ENCODE data around the gene CAPN9.
"Not testable (repeated sequence)": the region's sequence is repeated elsewhere in the genome, so short reads cannot be mapped to it uniquely, and the experiment has no call there.

The CAPN9 gene

DNA sequence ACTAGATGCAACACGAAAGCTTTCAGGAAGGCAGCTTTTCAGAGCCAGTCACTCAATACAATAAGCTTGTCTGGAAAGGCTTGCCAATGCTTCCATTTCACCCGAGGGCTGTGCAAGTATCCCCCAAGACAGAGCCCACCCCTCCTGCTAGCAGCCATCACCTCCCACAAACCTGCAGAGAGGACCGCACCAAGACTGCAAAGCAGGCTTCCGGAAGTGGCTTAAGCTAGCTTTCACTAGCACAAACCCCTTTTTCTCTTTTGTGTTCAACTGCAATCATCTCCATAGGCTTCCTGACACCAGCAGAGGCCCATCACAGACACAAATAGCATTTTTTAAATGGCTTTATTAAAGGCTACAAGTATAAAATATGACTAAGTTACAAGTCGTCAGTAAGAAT is 89.6 kb downstream of the CAPN9 start:
- FAIRE-seq: no peak
- no peak for DNase-seq (ENCODE audit: insufficient read length, low spot score)
- no peak for TF ChIP-seq POLR2AphosphoS5 (IDR thresholded peaks at IDR 0.05; ENCODE audit: low read depth, low read length)
- no peak for TF ChIP-seq POU2F2 (IDR thresholded peaks at IDR 0.05; ENCODE audit: low read depth, low read length)
- no peak for TF ChIP-seq PAX5 (IDR thresholded peaks at IDR 0.05; ENCODE audit: insufficient read depth, low read length, severe bottlenecking)
- TF ChIP-seq TAF1 (IDR thresholded peaks at IDR 0.05; ENCODE audit: low read depth, low read length): no peak

DNA sequence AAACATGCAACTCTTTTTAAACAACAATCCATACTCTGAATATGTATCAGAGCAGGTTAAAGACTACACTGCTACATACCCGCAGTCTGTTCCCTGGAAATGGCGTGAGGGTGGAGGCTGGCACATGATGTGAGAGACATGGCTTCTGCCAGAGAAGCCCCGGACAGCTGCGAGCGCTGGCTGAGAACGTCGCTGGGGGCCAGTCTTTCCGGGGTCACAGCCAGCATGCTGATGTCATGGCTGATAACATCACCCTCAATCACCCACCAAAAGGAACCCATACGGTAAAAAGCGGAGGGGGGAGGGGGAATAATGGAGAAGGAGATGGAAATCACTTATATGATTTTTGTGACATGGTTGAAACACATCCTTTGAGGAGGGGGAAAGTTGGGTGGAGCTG is 92.0 kb downstream of the CAPN9 start:
- FAIRE-seq: no peak
- TF ChIP-seq SPI1 (IDR thresholded peaks at IDR 0.05; ENCODE audit: low read depth, low read length) (no peak), POLR2AphosphoS5 (IDR thresholded peaks at IDR 0.05; ENCODE audit: low read depth, low read length) (no peak), PAX5 (IDR thresholded peaks at IDR 0.05; ENCODE audit: insufficient read depth, low read length, severe bottlenecking) (no peak), POU2F2 (IDR thresholded peaks at IDR 0.05; ENCODE audit: low read depth, low read length) (no peak), TAF1 (IDR thresholded peaks at IDR 0.05; ENCODE audit: low read depth, low read length) (no peak), POLR2A (IDR thresholded peaks at IDR 0.05; ENCODE audit: low read depth, low read length) (no peak)
- DNase-seq (ENCODE audit: insufficient read length, low spot score): no peak

DNA sequence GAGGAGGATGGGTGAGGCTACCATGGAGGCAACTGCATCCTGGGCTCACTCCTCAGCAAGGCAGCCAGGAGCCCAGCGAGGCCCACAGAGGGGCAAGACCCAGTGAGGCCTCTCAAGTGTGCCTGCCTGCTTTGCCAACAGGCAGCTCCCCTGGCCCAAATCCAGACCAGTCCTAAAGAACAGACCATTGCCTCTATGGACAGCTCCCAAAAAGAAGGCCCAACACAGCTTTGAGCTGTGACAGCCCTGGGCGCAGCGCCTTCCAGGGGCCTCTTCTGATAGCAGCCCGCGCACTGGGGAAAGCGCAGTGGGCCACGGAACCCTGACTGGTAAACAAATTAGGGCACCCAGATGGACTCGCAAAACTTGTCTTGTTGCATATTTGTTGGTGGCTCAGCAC is 95.6 kb downstream of the CAPN9 start:
- DNase-seq (ENCODE audit: insufficient read length, low spot score) (no peak), FAIRE-seq (no peak)
- no peak for TF ChIP-seq POU2F2 (IDR thresholded peaks at IDR 0.05; ENCODE audit: low read depth, low read length)
- TF ChIP-seq POLR2AphosphoS5 (IDR thresholded peaks at IDR 0.05; ENCODE audit: low read depth, low read length): no peak
- TF ChIP-seq TAF1 (IDR thresholded peaks at IDR 0.05; ENCODE audit: low read depth, low read length): no peak

GRCh38 chr1:230843503-230844309 is 96.5 kb downstream of the CAPN9 start:
- FAIRE-seq: no peak
- no peak for TF ChIP-seq PAX5 (IDR thresholded peaks at IDR 0.05; ENCODE audit: insufficient read depth, low read length, severe bottlenecking)
- TF ChIP-seq POLR2A (IDR thresholded peaks at IDR 0.05; ENCODE audit: low read depth, low read length): no peak
- no peak for TF ChIP-seq POLR2AphosphoS5 (IDR thresholded peaks at IDR 0.05; ENCODE audit: low read depth, low read length)
- TF ChIP-seq TAF1 (IDR thresholded peaks at IDR 0.05; ENCODE audit: low read depth, low read length): no peak
- no peak for TF ChIP-seq POU2F2 (IDR thresholded peaks at IDR 0.05; ENCODE audit: low read depth, low read length)
- TF ChIP-seq SPI1 (IDR thresholded peaks at IDR 0.05; ENCODE audit: low read depth, low read length): no peak
- no peak for DNase-seq (ENCODE audit: insufficient read length, low spot score)

- FAIRE-seq: no peak
- DNase-seq (ENCODE audit: insufficient read length, low spot score): no peak
- no peak for TF ChIP-seq POLR2AphosphoS5 (IDR thresholded peaks at IDR 0.05; ENCODE audit: low read depth, low read length)
- no peak for TF ChIP-seq POU2F2 (IDR thresholded peaks at IDR 0.05; ENCODE audit: low read depth, low read length)
Observed at GRCh38 chr1:230844561-230844960, 97.4 kb downstream of the CAPN9 start.

- not testable (repeated sequence) for DNase-seq (ENCODE audit: insufficient read length, low spot score); FAIRE-seq
Observed at GRCh38 chr1:230845184-230845583, 98.0 kb downstream of the CAPN9 start.

DNA sequence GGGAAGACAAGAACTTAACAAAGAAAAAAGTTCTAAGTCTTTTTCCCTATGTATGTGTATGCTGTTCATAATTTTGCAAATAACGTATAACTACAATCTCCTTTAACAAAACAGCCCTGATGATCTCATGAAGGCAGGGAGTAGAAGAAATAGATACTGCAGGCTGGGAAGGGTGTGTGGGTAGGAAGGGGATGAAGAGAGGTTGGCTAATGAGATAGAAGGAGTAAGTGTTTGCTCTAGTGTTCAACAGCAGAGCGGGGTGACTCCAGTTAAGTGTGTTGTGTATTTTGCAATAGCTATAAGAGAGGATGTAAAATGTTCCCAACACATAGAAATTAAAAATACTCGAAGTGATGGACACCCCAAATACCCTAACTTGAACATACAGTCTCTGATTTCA is 101.0 kb downstream of the CAPN9 start:
- no peak for TF ChIP-seq TAF1 (IDR thresholded peaks at IDR 0.05; ENCODE audit: low read depth, low read length)
- no peak for TF ChIP-seq POU2F2 (IDR thresholded peaks at IDR 0.05; ENCODE audit: low read depth, low read length)
- no peak for TF ChIP-seq POLR2AphosphoS5 (IDR thresholded peaks at IDR 0.05; ENCODE audit: low read depth, low read length)
- no peak for FAIRE-seq
- no peak for DNase-seq (ENCODE audit: insufficient read length, low spot score)

DNA sequence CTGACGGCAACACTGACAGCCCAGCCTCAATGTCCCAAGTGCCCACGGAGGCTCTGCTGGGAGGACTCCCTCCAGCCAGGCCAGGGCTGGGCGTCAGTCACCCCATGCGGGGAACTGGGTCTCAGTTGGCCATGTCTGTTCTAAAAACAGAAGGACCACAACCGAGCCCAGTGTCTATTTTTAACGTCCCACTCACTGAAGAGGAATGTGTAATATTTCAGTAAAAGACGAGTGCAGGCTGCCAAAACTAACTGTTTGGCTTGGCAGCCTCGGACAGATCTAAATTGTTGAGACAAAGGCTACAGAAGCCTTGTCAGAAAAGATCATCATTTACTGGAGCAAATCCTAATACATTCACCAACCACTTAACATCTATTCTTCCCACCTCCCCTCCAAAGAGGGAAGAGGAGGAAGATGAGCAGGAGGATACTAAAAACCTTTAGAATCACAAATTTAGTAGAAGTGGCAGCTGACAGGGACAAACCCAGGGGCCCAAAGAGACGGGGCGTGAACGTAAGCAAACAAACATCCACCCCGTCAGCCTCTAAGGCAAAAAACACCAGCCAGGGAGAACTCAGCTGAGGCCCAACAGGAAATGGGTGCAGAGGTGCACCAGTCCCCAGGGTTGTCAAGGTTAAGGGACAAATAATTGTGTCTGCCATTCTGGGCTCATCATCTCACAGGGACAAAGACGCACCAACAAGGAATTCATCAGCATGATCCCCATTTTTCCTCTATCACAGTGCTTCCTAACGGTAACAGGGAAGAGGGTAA is 102.5 kb downstream of the CAPN9 start:
- no peak for DNase-seq (ENCODE audit: insufficient read length, low spot score)
- FAIRE-seq: no peak
- TF ChIP-seq POU2F2 (IDR thresholded peaks at IDR 0.05; ENCODE audit: low read depth, low read length) (no peak), POLR2A (IDR thresholded peaks at IDR 0.05; ENCODE audit: low read depth, low read length) (no peak), SPI1 (IDR thresholded peaks at IDR 0.05; ENCODE audit: low read depth, low read length) (no peak), TAF1 (IDR thresholded peaks at IDR 0.05; ENCODE audit: low read depth, low read length) (no peak), POLR2AphosphoS5 (IDR thresholded peaks at IDR 0.05; ENCODE audit: low read depth, low read length) (no peak), PAX5 (IDR thresholded peaks at IDR 0.05; ENCODE audit: insufficient read depth, low read length, severe bottlenecking) (no peak)

DNA sequence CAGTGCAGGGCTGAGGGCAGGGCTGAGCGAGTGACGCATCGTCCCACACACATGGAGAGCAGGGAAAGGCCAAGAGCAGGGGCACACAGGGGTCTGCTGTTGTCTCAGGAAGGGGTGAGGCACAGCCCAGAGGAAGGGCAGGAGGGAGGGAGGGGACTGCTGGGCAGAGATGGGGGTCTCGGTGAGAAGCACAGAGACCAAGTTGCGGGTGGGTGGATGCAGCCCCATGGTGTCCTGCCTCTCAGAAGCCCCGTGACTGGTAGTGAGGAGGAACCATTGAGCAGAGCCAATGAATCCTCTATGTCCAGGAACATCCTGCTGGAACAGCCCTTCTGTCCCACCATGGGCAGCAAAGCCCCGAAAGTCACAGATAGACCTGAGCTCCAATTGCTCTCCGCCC is 103.4 kb downstream of the CAPN9 start:
- FAIRE-seq (no peak), DNase-seq (ENCODE audit: insufficient read length, low spot score) (no peak)
- no peak for TF ChIP-seq PAX5 (IDR thresholded peaks at IDR 0.05; ENCODE audit: insufficient read depth, low read length, severe bottlenecking)
- TF ChIP-seq TAF1 (IDR thresholded peaks at IDR 0.05; ENCODE audit: low read depth, low read length): no peak
- TF ChIP-seq POU2F2 (IDR thresholded peaks at IDR 0.05; ENCODE audit: low read depth, low read length): no peak
- no peak for TF ChIP-seq POLR2AphosphoS5 (IDR thresholded peaks at IDR 0.05; ENCODE audit: low read depth, low read length)
- no peak for TF ChIP-seq SPI1 (IDR thresholded peaks at IDR 0.05; ENCODE audit: low read depth, low read length)
- no peak for TF ChIP-seq POLR2A (IDR thresholded peaks at IDR 0.05; ENCODE audit: low read depth, low read length)

DNA sequence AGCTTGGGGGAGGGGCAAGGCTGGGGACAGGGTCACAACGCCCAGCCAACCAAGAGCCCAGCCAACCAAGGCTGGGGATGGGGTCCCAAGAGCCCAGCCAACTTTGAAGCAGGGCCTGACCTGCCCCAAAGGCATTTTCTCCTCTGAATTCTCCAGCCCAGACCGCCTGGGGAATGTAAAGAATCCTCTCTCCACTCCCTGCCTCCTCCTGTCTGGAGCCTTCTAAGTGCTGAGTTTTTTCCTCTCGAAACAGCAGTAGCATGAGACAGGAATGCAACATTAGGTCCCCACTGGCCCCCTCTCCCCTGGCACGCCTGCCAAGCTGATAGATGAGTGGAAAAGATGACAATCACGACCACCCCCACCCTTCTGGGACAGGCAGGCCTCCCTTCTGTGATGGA is 104.1 kb downstream of the CAPN9 start:
- FAIRE-seq (no peak), DNase-seq (ENCODE audit: insufficient read length, low spot score) (no peak)
- TF ChIP-seq POLR2A (IDR thresholded peaks at IDR 0.05; ENCODE audit: low read depth, low read length): no peak
- TF ChIP-seq POU2F2 (IDR thresholded peaks at IDR 0.05; ENCODE audit: low read depth, low read length): no peak
- TF ChIP-seq POLR2AphosphoS5 (IDR thresholded peaks at IDR 0.05; ENCODE audit: low read depth, low read length): no peak
- TF ChIP-seq TAF1 (IDR thresholded peaks at IDR 0.05; ENCODE audit: low read depth, low read length): no peak
- TF ChIP-seq PAX5 (IDR thresholded peaks at IDR 0.05; ENCODE audit: insufficient read depth, low read length, severe bottlenecking): no peak
- no peak for TF ChIP-seq SPI1 (IDR thresholded peaks at IDR 0.05; ENCODE audit: low read depth, low read length)

Measured in GM12891 (cell line).